Measurements from ENCODE around the gene SRGAP2B.
"Not testable (repeated sequence)": the region's sequence is repeated elsewhere in the genome, so short reads cannot be mapped to it uniquely, and the experiment has no call there.

SRGAP2B gene

DNA sequence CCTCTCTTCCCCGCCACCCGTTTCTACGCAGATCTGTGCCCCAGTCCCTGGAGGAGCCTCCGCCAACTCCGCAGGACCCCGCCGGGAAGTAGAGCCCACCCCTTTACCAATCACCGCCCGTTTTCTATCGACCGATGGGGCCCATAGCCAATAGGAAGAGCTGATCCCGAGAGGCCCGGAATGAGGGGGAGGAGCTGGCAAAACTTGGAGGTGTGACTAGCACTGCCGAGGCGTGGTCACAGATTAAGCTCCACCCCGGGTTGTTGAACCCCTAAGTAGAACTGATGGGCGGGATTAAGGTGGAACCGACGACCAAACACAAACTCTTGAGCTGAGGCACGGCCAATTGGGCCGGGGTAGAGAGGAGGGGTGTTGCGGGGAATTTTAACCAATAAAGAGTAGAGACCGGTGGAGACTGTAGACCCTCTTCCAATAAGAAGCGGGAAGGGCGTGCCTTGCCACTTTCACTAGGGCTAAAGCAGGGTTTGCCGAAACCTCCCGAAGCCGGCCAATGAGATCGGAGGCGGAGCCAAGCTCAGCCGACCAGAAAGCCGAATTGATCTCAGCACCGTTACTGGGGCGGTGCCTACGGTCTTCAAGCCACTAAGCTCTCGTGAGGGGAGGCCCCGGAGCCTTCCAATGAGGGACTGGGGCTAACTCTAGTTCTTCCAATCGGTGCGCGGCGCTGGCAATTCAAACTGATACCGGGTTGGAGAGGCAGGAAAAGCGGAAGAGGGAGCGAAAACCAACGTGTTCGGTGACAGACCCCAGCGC is at the start of gene SRGAP2B, which contains the start of gene FAM72D:
Gene SRGAP2B (minus strand): TSS at position 45 of the 774 bp plus-strand sequence. CDS start 2,427 bp downstream, outside the sequence.
Gene FAM72D (plus strand): TSS at position 691 of the 774 bp plus-strand sequence. CDS start 874 bp downstream, outside the sequence.
- H3K4me3 ChIP-seq (ENCODE audit: low read depth, low read length): peak within 1 kb of the TSS; percentile 45

DNA sequence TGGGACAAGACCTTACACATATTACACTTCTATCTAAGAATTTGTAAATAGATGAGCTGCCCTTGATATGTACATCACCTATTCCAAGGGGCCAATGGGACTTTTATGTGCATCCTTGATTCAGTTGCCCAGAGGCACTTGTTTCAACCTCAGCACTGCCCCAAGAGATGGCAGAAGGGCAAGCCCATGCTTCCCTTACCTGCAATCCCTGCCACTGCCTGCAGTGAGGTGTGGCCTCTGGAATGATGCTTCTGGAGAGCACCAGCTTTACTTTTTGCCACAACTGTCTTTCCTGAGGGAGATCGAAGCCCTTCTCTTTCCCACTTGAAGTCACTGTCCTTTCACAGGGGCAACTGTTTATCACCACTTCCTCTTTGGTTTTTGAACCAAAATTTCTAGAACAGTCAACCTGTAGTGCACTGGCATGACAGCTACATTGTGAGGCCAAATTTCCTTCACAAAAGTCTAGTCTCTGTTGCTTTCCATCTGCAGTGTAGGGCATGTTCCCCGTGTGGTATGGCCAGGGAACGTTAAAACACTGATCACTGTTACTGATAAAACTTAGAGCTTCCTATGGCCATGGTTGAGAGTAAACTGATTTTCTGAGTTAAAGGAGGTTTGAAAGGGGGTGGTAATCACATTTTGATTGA is 49.3 kb upstream of the SRGAP2B start:
- not testable (repeated sequence) for H3K4me3 ChIP-seq (ENCODE audit: low read depth, low read length)

DNA sequence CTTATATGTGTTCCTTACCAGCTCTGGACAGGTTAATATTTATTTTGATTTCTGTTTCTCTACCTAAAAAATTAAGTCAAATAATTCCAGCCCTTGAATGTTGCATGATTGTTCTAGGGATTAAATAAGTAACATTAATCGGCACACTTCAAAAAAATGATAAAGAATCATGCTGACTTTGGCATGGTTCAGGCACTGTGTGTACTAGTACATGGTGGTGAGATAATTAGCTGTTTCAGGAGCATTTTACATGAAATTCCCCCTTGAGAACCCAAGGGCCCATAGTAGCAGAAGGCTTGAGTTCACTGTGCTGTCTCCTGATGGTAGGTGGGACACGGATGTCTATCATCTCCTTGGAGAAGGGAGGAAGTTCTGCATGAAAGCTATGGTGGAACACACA is 45.4 kb upstream of the SRGAP2B start:
- H3K4me3 ChIP-seq (ENCODE audit: low read depth, low read length): not testable (repeated sequence)

DNA sequence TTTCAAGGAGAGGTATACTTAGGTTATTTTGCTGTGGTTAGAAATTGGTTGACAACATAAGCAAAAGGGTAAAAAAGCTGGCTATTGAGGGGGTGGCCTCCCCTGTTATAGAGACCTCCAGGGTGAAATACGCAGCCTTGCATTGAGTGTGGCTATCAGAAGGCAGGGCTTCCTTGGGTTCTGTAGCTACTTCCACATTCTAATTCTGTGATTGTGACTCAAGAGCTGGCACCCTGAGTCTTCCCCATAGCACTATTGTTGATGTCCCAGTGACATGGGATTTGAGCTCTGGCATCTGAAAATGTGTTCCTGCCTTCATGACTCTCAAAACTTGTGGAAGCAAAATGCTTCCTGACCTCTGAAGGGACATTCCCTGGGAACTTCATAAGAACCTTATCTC is 39.3 kb upstream of the SRGAP2B start:
- H3K4me3 ChIP-seq (ENCODE audit: low read depth, low read length): not testable (repeated sequence)

DNA sequence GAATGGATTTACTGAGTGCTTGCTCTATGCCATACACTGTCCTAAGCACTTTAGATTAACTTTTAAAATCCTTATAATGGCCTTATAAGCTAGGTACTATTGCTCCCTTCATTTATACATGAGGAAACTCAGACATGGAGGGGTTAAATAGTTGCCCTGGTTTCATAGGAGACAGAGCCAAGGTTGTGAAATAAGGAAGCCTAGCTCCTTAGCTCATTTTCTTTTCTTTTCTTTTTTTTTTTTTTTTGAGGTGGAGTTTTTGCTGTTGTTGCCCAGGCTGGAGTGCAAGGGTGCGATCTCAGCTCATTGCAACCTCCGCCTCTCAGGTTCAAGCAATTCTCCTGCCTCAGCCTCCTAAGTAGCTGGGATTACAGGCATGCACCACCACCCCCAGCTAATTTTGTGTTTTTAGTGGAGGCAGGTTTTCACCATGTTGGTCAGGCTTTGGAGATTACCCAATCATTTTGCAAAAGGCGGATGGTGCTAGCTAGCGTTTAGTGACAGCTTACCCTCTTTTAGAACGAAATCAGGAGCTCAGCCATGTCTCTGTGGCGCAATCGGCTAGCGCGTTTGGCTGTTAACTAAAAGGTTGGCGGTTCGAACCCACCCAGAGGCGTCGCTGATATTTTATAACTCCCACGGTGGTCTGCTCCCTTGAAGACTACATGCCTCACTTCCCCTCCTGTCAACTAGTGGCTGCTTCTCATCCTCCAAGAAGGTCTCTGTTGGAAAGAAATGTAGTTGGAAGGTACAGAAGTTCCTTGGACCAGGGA is 33.8 kb upstream of the SRGAP2B start:
- H3K4me3 ChIP-seq (ENCODE audit: low read depth, low read length): not testable (repeated sequence)

DNA sequence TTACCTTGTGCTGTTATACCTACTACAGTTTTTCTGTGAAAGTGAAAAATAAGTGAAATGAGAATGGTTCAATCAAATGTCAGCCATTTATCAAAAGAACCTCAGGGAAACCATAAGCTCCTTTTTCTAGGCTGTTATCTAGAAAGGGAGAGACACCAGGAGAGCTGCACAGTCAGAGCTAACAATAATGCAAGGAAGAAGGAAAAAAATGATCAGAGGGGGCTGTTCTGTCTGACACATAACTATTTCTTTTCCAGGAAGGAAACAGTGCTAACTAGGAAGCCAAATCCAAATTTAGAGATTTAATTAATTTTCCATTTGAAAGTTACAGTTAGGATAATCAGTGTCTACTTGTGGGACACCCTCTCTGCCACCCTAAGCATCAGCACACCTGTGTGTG is 32.0 kb upstream of the SRGAP2B start:
- not testable (repeated sequence) for H3K4me3 ChIP-seq (ENCODE audit: low read depth, low read length)

DNA sequence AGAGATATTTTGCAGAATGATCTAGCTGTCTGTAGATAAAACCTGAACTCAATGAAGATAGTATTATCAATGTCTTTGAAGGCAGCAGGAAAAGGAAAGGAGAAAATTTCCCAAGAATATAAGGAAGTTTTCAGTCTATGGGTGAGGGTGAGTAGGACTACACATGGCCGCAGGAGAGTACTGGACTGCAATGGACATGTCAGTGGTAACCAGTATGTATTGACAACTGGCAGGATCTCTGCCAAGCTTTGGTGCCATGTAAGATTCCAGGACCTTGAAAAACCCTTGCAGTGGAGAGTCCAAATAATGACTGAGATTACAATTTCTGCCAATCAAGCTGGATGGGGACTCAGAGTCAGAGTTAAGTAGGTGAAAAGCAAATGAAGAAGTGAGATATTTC is 30.0 kb upstream of the SRGAP2B start:
- H3K4me3 ChIP-seq (ENCODE audit: low read depth, low read length): not testable (repeated sequence)

DNA sequence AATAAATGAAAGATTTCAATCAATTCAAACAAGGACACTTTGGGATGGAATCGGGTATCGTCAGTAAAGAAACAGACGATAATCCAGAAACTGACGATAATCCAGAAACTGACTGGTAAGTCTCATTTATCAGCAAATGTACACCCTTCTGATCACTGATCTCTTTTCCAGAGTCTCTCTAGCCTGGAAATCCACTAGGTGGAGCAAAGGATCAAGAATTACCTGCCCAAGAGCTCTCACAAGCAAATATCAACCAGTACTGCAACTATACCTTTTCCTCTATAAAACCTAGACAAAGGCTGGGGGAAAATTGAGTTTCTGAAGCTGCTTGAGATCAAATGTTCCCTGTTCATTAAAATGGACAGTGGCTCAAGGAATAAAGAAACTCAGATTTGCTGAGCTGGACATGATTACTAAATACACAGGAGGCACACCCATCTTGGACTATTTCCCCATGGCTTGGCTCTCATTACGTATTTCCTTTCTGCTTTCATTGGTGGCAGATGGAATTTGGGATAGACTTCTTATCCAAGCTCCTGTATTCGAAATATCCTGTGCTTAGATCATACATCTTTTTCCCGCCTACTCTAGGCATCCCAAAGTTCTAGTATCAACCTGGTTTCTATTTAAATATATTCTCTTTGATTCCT is 29.0 kb upstream of the SRGAP2B start:
- H3K4me3 ChIP-seq (ENCODE audit: low read depth, low read length): not testable (repeated sequence)

DNA sequence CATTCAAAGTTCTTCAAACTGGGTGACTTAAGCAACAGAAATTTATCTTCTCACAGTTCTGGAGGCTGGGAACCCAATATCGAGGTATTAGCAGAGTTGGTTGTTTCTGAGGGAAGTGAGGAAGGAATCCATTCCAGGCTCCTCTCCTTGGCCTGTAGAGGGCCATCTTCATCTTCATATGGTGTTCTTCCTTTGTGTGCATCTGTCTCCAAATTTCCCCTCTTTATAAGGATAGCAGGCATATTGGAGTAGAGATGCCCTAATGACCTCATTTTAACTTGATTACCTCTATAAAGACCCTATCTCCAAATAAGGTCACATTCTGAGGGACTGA is 27.9 kb upstream of the SRGAP2B start:
- H3K4me3 ChIP-seq (ENCODE audit: low read depth, low read length): not testable (repeated sequence)

DNA sequence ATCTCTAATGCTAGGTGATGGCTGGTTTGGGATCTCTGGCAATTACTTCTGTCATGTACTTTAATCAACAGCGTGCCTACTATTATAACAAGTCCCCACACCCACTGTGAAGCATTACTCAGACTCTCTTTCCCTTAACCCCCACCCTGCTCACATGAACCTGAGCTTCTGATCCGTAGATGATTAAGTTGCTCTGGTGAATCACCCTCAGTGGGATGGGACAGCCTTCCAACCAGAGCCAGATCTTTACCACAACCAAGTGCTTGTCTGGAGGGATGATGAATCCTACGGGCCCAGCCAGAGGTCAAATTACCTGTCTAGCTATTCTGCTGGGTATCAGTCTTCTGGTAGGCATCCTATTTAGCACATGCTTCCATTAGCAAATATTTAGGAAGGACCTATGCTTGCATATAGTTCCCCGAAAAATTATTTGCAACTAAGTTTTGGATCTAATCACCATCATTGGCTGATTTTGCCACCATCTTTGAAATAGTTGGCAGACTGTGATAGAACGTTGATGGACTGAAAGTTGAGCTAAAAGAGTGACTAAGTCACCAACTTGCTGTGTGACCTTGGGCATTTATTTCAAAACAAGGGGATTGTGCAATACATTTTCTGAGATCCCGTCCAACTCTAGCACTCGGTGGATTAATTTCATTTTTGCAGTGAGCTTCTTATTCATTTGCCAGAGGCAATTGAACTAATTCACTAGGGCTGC is 27.4 kb upstream of the SRGAP2B start:
- not testable (repeated sequence) for H3K4me3 ChIP-seq (ENCODE audit: low read depth, low read length)

DNA sequence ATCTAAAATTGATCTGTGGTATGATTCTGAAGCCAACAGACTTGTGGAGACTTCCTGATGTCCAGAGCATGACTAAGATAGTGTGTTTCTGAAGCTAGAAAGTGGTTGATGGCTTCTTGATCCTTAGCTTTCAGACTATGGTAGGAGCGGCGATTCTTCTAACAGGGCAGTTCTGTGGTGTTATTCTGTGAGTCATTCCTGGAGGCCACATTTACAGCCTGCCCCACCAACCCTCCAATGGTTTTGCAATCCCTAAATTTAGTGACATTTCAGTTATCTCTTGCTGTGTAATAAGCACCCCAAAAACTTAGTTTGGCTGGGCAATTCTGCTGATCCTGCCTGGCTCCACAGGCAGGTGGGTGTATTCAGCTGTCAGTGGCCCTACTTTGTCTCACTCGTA is 24.7 kb upstream of the SRGAP2B start:
- H3K4me3 ChIP-seq (ENCODE audit: low read depth, low read length): not testable (repeated sequence)

DNA sequence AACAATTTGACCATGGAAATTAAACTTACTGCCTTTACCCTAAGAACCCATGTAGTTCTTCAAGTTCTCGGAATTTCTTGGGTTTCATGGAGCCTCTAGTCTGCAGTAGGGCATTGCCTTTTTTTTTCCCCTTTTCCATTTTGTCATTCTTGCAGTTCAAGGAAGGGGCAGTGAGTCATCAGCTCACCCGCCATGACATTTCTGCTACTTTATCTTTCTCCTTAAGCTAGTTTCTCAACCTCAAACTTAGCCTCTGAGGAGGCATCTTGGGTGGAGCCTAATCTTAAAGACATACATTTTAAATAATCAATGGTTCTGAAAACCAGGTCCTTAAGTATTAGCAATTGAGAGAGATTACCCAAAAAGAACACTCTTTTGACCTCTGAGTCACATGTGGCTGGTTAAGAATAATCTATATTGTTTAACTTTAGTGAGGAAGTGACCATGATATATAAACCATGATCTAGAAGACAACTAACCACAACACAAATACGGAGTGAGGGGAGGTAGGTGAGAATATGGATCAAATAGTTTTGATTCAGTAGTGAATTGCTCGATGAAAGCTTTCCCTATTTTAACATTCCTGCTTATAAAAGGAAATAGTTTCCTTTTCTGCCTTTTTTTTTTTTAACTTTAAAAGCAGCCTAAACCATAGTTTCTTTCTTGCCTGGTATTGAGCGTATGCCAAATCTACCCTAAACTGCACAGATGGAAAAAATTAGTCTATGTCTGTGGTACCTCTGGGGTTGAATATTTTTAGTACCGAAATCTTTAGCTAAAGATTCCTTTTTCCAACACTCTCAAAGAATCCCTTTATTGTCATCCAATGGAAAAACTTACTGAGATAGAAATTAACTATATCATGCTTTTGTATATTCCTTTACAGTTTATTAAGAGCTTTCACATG is 20.7 kb upstream of the SRGAP2B start:
- H3K4me3 ChIP-seq (ENCODE audit: low read depth, low read length): not testable (repeated sequence)

DNA sequence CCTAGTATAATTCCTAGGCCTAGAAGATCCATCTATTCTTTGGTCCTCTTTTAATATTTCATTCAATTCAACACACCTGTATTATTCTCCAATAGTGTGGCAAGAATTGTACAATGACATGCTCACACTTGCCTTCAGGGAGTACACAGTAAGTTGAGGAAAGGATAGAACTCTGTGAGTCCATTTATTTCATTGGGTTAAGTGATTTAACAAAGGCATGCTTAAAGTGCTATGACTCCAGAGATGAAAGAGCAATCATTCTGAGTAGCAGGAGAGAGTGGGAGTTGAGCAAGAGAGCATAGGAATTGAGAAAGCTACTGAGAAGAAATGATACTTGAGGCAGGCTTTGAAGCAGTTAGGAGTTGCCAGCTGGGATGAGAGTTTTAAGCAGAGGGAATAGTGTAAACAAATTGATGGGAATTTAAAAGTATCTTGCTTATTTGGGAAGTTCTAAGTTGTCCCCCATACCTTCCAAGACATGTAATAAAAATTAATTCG is 19.5 kb upstream of the SRGAP2B start:
- not testable (repeated sequence) for H3K4me3 ChIP-seq (ENCODE audit: low read depth, low read length)

DNA sequence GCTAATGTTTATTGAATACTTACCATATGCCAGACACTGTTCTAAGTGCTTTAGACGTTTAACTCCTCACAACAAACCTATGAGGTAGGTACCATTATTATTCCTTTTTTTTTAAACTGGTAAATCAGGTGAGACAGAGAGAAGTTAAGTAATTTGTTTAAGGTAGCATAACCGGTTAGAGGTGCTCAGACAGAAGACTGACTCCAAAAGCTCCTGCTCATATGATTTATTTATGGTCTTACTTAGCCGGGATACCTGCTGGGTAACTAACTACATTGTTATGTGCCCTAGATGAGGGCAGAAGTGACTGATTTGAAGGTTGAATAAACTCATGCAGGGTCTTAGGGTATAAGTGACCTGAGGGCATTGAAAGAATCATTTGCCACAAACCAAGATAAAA is 17.6 kb upstream of the SRGAP2B start:
- not testable (repeated sequence) for H3K4me3 ChIP-seq (ENCODE audit: low read depth, low read length)

DNA sequence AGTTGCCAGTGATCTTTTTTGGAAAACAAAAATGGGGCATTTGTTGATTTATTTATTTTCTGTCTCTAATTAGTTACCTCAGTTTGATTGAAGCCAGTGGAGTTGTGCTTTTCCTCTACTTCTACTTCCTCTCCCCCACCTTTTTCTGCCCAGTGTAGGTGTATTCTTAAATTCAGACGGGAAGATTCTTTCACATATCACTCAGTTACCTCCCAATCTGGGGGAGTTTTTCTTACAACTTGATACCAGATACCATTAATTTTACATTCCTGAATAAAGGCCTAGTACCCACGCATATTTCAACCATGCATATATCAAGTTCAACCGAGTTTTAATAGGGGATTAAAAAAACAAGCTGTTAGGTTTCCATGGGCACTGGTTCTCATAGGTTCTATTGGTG is 16.5 kb upstream of the SRGAP2B start:
- not testable (repeated sequence) for H3K4me3 ChIP-seq (ENCODE audit: low read depth, low read length)

DNA sequence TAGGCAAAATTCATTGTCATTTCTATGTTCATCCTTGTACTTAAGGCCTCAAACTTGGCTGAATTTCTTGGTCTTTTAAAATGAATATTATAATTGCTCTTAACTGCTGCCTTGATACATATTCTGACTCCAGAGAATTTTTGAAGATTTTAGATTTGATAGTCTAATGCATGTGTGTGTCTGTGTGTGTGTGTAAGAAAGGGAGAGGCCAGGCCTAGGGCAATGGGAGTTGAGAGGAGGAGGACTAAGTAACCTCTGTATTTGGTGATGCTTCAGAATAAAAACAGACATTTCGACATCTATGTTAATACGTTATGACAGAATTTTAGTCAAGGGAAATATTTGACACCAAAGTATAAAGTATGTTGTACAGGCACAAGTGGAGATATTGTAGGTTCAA is 8.2 kb upstream of the SRGAP2B start:
- H3K4me3 ChIP-seq (ENCODE audit: low read depth, low read length): not testable (repeated sequence)

DNA sequence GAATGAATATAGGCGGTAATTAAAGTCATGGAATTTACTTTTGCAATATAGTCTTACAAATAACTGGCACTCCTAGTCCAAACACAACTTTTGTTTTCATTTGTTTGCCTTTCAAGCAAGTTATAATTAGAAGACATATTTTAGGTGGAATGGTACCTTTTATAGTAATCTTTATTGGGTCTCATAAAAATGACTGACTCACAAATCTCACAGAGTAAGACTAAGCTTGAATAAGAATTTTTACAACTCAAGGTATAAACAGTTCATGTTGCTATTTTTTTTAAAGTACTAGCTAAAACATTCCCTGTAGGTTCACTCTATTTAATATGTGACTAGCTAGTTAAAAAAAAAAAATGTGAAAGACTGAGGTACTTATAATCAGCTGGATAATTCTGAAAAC is 6.6 kb upstream of the SRGAP2B start:
- H3K4me3 ChIP-seq (ENCODE audit: low read depth, low read length): not testable (repeated sequence)

DNA sequence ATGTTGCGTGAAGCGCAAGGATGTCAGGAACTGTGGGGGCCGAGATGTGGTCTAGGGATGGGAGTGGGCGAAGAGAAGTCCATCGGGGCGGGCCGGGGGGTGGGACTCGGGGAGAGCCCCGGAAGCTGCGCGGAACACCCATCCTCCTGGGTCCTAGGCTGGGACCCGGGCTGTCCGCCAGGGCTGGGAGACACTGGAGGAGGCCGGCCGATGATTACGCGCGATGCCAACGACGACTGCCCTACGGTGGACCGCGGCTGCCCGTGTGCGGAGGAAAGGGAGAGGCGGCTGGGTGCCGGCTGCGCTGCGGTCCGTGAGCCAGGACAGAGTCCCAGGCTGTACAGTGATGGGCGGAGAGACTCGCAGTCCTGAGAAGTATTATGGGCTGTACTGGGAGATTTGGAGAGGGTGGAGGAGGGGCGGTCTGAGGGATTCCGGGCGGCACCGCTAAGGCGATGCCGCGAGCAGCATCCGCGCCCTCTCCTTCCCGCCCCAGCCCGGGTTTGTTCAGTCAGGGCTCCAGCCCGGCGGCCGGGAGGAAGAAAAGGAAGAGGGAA is 395 bp downstream of the SRGAP2B start:
- H3K4me3 ChIP-seq (ENCODE audit: low read depth, low read length): peak overlapping the region; percentile 45

All from WI38 (cell line).